ENCODE measurements around the gene NR2C2.

The NR2C2 gene

DNA sequence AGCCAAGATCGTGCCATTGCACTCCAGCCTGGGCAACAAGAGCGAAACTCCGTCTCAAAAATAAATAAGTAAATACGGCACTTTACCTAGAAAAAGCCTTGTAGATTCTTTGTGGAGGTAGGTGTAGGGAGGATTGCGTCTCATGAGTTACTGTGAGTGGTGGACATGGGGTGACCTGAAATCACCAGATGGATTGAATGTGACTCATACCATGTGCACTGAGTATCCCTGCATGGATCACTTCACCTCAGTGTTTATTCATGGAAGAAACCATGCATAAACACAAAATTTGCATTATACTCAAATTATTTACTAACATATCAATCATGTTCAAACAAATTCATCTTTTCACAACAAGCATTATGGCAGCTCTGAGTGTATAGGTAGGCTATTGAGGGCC is 61.8 kb downstream of the NR2C2 start:
- no peak for DNase-seq
- no peak overlapping the region for H3K4me3 ChIP-seq (ENCODE audit: low read depth, low read length)
- in situ Hi-C loops (cut with HindIII; ENCODE audit: low pct_ligation_motif_present, low sequenced_read_pairs): no loop called here
- H3K36me3 ChIP-seq (replicated peaks): peaks cover 7% of the 10 kb centered on the region
- no peaks in the 10 kb centered on the region for H3K27me3 ChIP-seq (replicated peaks)
- H3K27ac ChIP-seq: no peak overlapping the region
- TF ChIP-seq, protein P1, sequence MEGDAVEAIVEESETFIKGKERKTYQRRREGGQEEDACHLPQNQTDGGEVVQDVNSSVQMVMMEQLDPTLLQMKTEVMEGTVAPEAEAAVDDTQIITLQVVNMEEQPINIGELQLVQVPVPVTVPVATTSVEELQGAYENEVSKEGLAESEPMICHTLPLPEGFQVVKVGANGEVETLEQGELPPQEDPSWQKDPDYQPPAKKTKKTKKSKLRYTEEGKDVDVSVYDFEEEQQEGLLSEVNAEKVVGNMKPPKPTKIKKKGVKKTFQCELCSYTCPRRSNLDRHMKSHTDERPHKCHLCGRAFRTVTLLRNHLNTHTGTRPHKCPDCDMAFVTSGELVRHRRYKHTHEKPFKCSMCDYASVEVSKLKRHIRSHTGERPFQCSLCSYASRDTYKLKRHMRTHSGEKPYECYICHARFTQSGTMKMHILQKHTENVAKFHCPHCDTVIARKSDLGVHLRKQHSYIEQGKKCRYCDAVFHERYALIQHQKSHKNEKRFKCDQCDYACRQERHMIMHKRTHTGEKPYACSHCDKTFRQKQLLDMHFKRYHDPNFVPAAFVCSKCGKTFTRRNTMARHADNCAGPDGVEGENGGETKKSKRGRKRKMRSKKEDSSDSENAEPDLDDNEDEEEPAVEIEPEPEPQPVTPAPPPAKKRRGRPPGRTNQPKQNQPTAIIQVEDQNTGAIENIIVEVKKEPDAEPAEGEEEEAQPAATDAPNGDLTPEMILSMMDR (IDR thresholded peaks at IDR 0.05; ENCODE audit: low read depth, low read length, missing control alignments): no peak

DNA sequence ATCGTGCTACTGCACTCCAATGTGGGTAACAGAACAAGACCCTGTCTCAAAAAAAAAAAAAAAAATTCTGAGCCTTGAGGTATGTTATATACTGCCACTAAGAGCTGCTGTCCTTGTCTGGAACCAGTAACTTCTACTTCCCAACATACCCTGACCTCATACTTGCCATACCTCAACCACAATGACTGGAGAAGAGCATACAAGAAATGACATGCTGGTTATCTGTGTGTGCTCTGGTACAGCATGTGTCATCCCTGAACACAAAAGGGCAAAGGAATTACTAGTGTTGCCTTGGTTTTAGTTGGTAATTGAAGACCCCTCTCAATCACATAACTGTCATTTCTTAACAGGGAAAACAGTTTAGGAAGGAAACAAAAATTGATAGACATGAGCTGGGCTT is 63.3 kb downstream of the NR2C2 start:
- TF ChIP-seq, protein P1 (IDR thresholded peaks at IDR 0.05; ENCODE audit: low read depth, low read length, missing control alignments): no peak
- Histone ChIP-seq H3K36me3 (replicated peaks) (peaks cover 14% of the 10 kb centered on the region), H3K27me3 (replicated peaks) (no peaks in the 10 kb centered on the region), H3K27ac (no peak overlapping the region), H3K4me3 (ENCODE audit: low read depth, low read length) (no peak overlapping the region)
- no peak for DNase-seq
- in situ Hi-C loops (cut with HindIII; ENCODE audit: low pct_ligation_motif_present, low sequenced_read_pairs): no loop called here

DNA sequence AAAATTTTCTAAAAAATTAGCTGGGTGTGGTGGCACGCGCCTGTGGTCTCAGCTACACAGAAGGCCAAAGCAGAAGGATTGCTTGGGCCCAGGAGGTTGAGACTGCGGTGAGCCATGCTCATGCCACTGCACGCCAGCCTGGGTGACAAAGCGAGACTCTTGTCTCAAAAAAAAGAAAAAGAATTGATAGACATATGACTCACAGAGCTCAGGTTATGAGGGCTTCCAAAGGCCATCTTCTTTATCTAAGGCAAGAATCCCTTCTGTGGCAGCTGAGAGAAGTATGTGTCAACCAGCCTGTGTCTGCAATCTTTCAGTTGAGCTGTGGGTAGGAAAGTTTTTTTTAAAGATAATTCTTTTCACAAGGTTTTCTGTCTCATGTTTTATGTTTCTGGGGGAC is 63.8 kb downstream of the NR2C2 start:
- in situ Hi-C loops (cut with HindIII; ENCODE audit: low pct_ligation_motif_present, low sequenced_read_pairs): no loop called here
- peak; percentile 18 for DNase-seq
- TF ChIP-seq, protein P1 (IDR thresholded peaks at IDR 0.05; ENCODE audit: low read depth, low read length, missing control alignments): no peak
- Histone ChIP-seq H3K27me3 (replicated peaks) (no peaks in the 10 kb centered on the region), H3K36me3 (replicated peaks) (peaks cover 17% of the 10 kb centered on the region), H3K4me3 (ENCODE audit: low read depth, low read length) (no peak overlapping the region), H3K27ac (no peak overlapping the region)

DNA sequence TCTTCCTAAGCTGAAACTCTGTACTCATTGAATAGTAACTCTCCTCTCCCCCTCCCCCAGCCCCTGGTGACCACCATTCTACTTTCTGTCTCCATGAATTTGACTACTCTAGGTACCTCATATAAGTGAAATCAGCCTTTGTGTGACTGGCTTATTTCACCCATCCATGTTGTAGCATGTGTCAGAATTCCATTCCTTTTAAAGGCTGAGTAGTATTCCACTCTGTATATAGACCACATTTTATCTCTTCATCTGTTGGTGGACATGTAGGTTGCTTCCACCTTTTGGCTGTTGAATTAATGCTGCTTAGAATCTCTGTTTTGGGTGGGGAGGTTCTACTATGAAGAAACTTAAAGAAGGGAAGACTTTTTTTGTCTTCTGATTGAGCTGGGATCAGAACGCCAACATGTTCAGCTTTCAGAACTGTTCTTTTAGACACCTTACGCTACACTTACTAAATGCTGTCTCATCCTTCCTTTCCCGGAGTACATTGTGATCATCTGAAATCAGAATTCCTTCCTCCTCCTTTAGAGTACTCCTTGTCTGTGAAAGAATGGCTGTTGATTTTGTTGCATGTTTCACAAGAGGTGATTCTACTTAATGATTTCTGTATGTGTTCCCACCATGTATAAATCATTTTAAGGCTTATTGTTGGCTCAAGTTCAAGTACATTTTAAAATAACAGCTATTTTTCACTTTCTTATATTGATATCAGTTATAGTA is 67.4 kb downstream of the NR2C2 start:
- no peak for DNase-seq
- H3K36me3 ChIP-seq (replicated peaks): peaks cover 20% of the 10 kb centered on the region
- in situ Hi-C loops (cut with HindIII; ENCODE audit: low pct_ligation_motif_present, low sequenced_read_pairs): no loop called here

DNA sequence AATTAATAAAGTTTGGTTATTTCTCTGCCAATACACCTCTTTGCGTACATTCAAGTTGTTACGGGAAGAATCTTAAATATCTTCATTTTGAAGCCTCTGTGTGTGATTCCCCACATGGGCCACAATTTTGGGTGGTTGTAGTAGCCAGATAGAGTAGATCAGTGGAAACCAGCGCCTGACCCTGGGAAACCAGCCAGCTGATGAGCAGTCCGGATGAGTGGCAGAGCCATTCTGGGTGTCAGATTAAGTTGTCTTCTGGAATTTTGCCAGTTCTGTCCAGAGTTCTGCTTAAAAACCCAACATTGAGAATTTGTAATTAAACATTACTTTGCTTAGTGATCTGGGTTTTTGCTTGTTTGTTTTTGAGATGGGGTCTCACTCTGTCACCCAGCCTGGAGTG is 68.1 kb downstream of the NR2C2 start:
- TF ChIP-seq, protein P1 (IDR thresholded peaks at IDR 0.05; ENCODE audit: low read depth, low read length, missing control alignments): no peak
- Histone ChIP-seq H3K27me3 (replicated peaks) (no peaks in the 10 kb centered on the region), H3K27ac (no peak overlapping the region), H3K36me3 (replicated peaks) (peaks cover 23% of the 10 kb centered on the region), H3K4me3 (ENCODE audit: low read depth, low read length) (no peak overlapping the region)
- in situ Hi-C loops (cut with HindIII; ENCODE audit: low pct_ligation_motif_present, low sequenced_read_pairs): no loop called here
- DNase-seq: peak; percentile 16

More for the DNA sequence above, 67.4 kb downstream of the NR2C2 start:
- no peak overlapping the region for H3K4me3 ChIP-seq (ENCODE audit: low read depth, low read length)
- H3K27me3 ChIP-seq (replicated peaks): no peaks in the 10 kb centered on the region
- TF ChIP-seq, protein P1 (IDR thresholded peaks at IDR 0.05; ENCODE audit: low read depth, low read length, missing control alignments): no peak
- no peak overlapping the region for H3K27ac ChIP-seq

DNA sequence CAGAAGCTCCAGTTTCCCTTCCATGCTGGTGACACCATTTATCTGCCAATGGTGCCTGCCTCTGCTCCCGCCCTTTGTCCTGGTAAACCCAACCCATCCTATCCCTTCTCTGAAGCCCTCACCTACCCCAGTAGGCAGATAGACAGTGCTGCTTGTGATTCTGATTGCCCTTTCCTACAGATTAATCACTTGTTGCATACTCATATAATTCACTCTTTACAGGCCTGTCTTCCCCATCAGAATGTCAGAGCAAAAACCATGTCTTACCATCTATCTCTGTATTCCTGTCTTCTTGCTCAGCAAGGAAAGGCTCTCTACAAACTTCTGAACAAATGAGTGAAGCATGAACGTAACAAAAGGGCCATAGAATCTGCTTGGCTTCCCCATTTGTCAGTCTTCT is 69.8 kb downstream of the NR2C2 start:
- H3K27me3 ChIP-seq (replicated peaks): no peaks in the 10 kb centered on the region
- TF ChIP-seq, protein P1 (IDR thresholded peaks at IDR 0.05; ENCODE audit: low read depth, low read length, missing control alignments): no peak
- in situ Hi-C loops (cut with HindIII; ENCODE audit: low pct_ligation_motif_present, low sequenced_read_pairs): no loop called here
- DNase-seq: no peak
- peaks cover 31% of the 10 kb centered on the region for H3K36me3 ChIP-seq (replicated peaks)
- no peak overlapping the region for H3K27ac ChIP-seq
- H3K4me3 ChIP-seq (ENCODE audit: low read depth, low read length): no peak overlapping the region
